CD4-positive, alpha-beta T cell treated with Interleukin-17A for 1 hour (primary cell): ENCODE results near the gene ATRN.
"Not testable (repeated sequence)": the region's sequence is repeated elsewhere in the genome, so short reads cannot be mapped to it uniquely, and the experiment has no call there.

ENCODE experiments used
- DNase-seq: peaks from one replicate; pipeline ENCODE4 v3.0.0-alpha.2; 2020

Gene ATRN

GRCh38 chr20:3470627-3471396 lies at the start of gene ATRN:
Gene ATRN, plus strand, starts transcription at chr20:3471018. Its CDS starts 90 bp downstream, at chr20:3471108.
- DNase-seq = peak; percentile 88

- no peak for DNase-seq
Measured at GRCh38 chr20:3421985-3422384, 48.8 kb upstream of the ATRN start.

- no peak for DNase-seq
Measured at GRCh38 chr20:3423126-3423525, 47.7 kb upstream of the ATRN start.

GRCh38 chr20:3426766-3427165 lies 44.1 kb upstream of the ATRN start:
- not testable (repeated sequence) for DNase-seq

- DNase-seq = no peak
Measured at GRCh38 chr20:3430376-3431069, 40.3 kb upstream of the ATRN start.

- DNase-seq = no peak
Measured at GRCh38 chr20:3431109-3431508, 39.7 kb upstream of the ATRN start.

- no peak for DNase-seq
Measured at GRCh38 chr20:3432844-3433243, 38.0 kb upstream of the ATRN start.

- DNase-seq = no peak
Measured at GRCh38 chr20:3433744-3434143, 37.1 kb upstream of the ATRN start.

GRCh38 chr20:3434232-3434631 lies 36.6 kb upstream of the ATRN start:
- no peak for DNase-seq

- no peak for DNase-seq
Measured at GRCh38 chr20:3436864-3437574, 33.8 kb upstream of the ATRN start.

- no peak for DNase-seq
Measured at GRCh38 chr20:3446779-3447178, 24.0 kb upstream of the ATRN start.

GRCh38 chr20:3447321-3447720 lies 23.5 kb upstream of the ATRN start:
- DNase-seq = no peak

GRCh38 chr20:3449319-3449718 lies 21.5 kb upstream of the ATRN start:
- DNase-seq = no peak

GRCh38 chr20:3452136-3452535 lies 18.7 kb upstream of the ATRN start:
- DNase-seq = no peak

- DNase-seq = no peak
Measured at GRCh38 chr20:3452690-3453089, 18.1 kb upstream of the ATRN start.

- no peak for DNase-seq
Measured at GRCh38 chr20:3454831-3455230, 16.0 kb upstream of the ATRN start.

GRCh38 chr20:3456648-3457047 lies 14.2 kb upstream of the ATRN start:
- no peak for DNase-seq

- DNase-seq = no peak
Measured at GRCh38 chr20:3459881-3460307, 10.9 kb upstream of the ATRN start.

GRCh38 chr20:3461211-3461771 lies 9.5 kb upstream of the ATRN start:
- DNase-seq = no peak

GRCh38 chr20:3461911-3462677 lies 8.7 kb upstream of the ATRN start:
- DNase-seq = no peak

GRCh38 chr20:3464166-3464565 lies 6.7 kb upstream of the ATRN start:
- no peak for DNase-seq

GRCh38 chr20:3465301-3465700 lies 5.5 kb upstream of the ATRN start:
- no peak for DNase-seq

- DNase-seq = no peak
Measured at GRCh38 chr20:3470208-3470626, 601 bp upstream of the ATRN start.
